ENCODE measurements around the gene ARL15. TPM values are rescaled to one million over a fixed set of nuclear protein-coding genes. Genes with fewer than 3 reads are reported as not detected.

Gene ARL15
- polyA plus RNA-seq, 1 of the 3 experiments (the other 2 are of a cell fraction) = 6.4 TPM

- H3K36me3 ChIP-seq (replicated peaks in 1 of 2; ENCODE audit: control insufficient read depth in 1 of 2, insufficient read depth in 2 of 2, low read length in 1 of 2) = no peaks in the 10 kb centered on the region
- ChIA-PET POLR2A (no interaction called here), CTCF (no interaction called here)
- no peak overlapping the region for H2AFZ ChIP-seq (ENCODE audit: low read depth)
- no peaks in the 10 kb centered on the region for H3F3A ChIP-seq (replicated peaks; ENCODE audit: insufficient read depth)
- H3K27me3 ChIP-seq (ENCODE audit: insufficient read depth) = no peaks in the 10 kb centered on the region
- no peak overlapping the region for H3K4me2 ChIP-seq
- no peak overlapping the region for H3K9ac ChIP-seq
- no peak overlapping the region for H3K27ac ChIP-seq (ENCODE audit: low read depth in 2 of 2, low read length in 1 of 2)
- TF ChIP-seq SMC3 (IDR thresholded peaks at IDR 0.05; ENCODE audit: low read depth, low read length) (no peak), NRF1 (IDR thresholded peaks at IDR 0.05; ENCODE audit: low read depth, low read length) (no peak), EP300 (IDR thresholded peaks at IDR 0.05; ENCODE audit: borderline replicate concordance in 1 of 2, low read depth in 1 of 2, low read length in 1 of 2) (no peak), RAD21 (IDR thresholded peaks at IDR 0.05; ENCODE audit: low read length) (no peak), FOXM1 (IDR thresholded peaks at IDR 0.05; ENCODE audit: low read depth) (no peak), RFX5 (IDR thresholded peaks at IDR 0.05; ENCODE audit: low read length) (no peak), CHD2 (IDR thresholded peaks at IDR 0.05; ENCODE audit: low read length, partially characterized antibody) (no peak), MEF2A (IDR thresholded peaks at IDR 0.05; ENCODE audit: borderline replicate concordance, low read depth) (no peak)
- TF ChIP-seq, protein P1, sequence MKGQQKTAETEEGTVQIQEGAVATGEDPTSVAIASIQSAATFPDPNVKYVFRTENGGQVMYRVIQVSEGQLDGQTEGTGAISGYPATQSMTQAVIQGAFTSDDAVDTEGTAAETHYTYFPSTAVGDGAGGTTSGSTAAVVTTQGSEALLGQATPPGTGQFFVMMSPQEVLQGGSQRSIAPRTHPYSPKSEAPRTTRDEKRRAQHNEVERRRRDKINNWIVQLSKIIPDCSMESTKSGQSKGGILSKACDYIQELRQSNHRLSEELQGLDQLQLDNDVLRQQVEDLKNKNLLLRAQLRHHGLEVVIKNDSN (IDR thresholded peaks at IDR 0.05; ENCODE audit: borderline replicate concordance, low read depth) = no peak
- no peaks in the 10 kb centered on the region for H4K20me1 ChIP-seq (ENCODE audit: insufficient read depth)
- no peak for DNase-seq
- 97% methylated on average over 6 of the region's 6 CpGs for WGBS (ENCODE audit: low lambda C conversion rate)
- no peaks in the 10 kb centered on the region for H3K9me2 ChIP-seq
- H3K9me3 ChIP-seq = no peaks in the 10 kb centered on the region
- no peak overlapping the region for H3K4me3 ChIP-seq (ENCODE audit: low read depth in 2 of 2, low read length in 1 of 2)
- H3K4me1 ChIP-seq (ENCODE audit: control insufficient read depth in 1 of 2, insufficient read depth in 2 of 2, low read depth in 1 of 2, low read length in 1 of 2) = no peaks in the 10 kb centered on the region
- no peaks in the 10 kb centered on the region for H3K79me2 ChIP-seq (ENCODE audit: insufficient read depth)
These were observed 408.0 kb downstream of the ARL15 start for GRCh38 chr5:53902296-53902907.

DNA sequence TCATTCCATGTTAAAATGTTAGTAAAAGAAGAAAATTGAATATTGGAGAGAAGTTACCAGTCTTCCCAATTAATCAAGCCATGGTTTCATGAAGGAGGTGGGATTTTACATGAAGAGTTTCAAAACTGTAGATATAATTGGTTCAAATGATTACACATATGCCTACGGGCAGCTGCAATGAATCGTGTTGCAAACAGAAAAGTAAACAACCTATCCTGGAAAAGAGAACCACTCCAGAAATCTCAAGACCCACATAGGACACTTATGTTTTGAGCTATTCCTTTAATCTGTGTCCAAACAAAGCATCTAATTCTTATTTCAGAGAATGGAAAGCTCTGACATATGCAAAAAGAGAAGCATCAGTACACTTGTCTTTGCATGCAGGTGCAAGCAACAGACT, 409.7 kb downstream of the ARL15 start:
- Histone ChIP-seq H3K9me2 (no peaks in the 10 kb centered on the region), H3K9me3 (no peaks in the 10 kb centered on the region), H4K20me1 (ENCODE audit: insufficient read depth) (no peaks in the 10 kb centered on the region), H3K36me3 (replicated peaks in 1 of 2; ENCODE audit: control insufficient read depth in 1 of 2, insufficient read depth in 2 of 2, low read length in 1 of 2) (no peaks in the 10 kb centered on the region), H3K27me3 (ENCODE audit: insufficient read depth) (no peaks in the 10 kb centered on the region), H3F3A (replicated peaks; ENCODE audit: insufficient read depth) (no peaks in the 10 kb centered on the region), H3K27ac (ENCODE audit: low read depth in 2 of 2, low read length in 1 of 2) (no peak overlapping the region), H3K4me1 (ENCODE audit: control insufficient read depth in 1 of 2, insufficient read depth in 2 of 2, low read depth in 1 of 2, low read length in 1 of 2) (no peaks in the 10 kb centered on the region), H2AFZ (ENCODE audit: low read depth) (no peak overlapping the region), H3K4me3 (ENCODE audit: low read depth in 2 of 2, low read length in 1 of 2) (no peak overlapping the region), H3K4me2 (no peak overlapping the region), H3K9ac (no peak overlapping the region), H3K79me2 (ENCODE audit: insufficient read depth) (no peaks in the 10 kb centered on the region)
- POLR2A ChIA-PET = no interaction called here
- no peak for DNase-seq
- WGBS (ENCODE audit: low lambda C conversion rate) = 89% methylated on average over 2 of the region's 2 CpGs
- CTCF ChIA-PET = interaction anchor here (0.5 to 1.2 kb wide), 2 partner anchors 34 to 423 kb away, joined by 3 read pairs; no protein-coding TSS in a partner anchor
- no peak for TF ChIP-seq REST (IDR thresholded peaks at IDR 0.05; ENCODE audit: low read depth, low read length)
- TF ChIP-seq CHD2 (IDR thresholded peaks at IDR 0.05; ENCODE audit: low read length, partially characterized antibody) = no peak
- no peak for TF ChIP-seq GATA2 (CRISPR knock-in tag; IDR thresholded peaks at IDR 0.05)
- TF ChIP-seq, protein P2, sequence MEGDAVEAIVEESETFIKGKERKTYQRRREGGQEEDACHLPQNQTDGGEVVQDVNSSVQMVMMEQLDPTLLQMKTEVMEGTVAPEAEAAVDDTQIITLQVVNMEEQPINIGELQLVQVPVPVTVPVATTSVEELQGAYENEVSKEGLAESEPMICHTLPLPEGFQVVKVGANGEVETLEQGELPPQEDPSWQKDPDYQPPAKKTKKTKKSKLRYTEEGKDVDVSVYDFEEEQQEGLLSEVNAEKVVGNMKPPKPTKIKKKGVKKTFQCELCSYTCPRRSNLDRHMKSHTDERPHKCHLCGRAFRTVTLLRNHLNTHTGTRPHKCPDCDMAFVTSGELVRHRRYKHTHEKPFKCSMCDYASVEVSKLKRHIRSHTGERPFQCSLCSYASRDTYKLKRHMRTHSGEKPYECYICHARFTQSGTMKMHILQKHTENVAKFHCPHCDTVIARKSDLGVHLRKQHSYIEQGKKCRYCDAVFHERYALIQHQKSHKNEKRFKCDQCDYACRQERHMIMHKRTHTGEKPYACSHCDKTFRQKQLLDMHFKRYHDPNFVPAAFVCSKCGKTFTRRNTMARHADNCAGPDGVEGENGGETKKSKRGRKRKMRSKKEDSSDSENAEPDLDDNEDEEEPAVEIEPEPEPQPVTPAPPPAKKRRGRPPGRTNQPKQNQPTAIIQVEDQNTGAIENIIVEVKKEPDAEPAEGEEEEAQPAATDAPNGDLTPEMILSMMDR (IDR thresholded peaks at IDR 0.05) = no peak
- TF ChIP-seq FOXM1 (IDR thresholded peaks at IDR 0.05; ENCODE audit: low read depth) = no peak
- no peak for TF ChIP-seq MXI1 (IDR thresholded peaks at IDR 0.05; ENCODE audit: low read depth, low read length)
- TF ChIP-seq FOXJ3 (CRISPR knock-in tag; IDR thresholded peaks at IDR 0.05) = no peak
- TF ChIP-seq FOSL2 (IDR thresholded peaks at IDR 0.05; ENCODE audit: borderline replicate concordance, low read depth) = no peak
- no peak for TF ChIP-seq RCOR1 (IDR thresholded peaks at IDR 0.05; ENCODE audit: low read length)
- TF ChIP-seq YY1 (IDR thresholded peaks at IDR 0.05; ENCODE audit: low read depth) = no peak
- no peak for TF ChIP-seq RAD21 (IDR thresholded peaks at IDR 0.05; ENCODE audit: low read length)
- no peak for TF ChIP-seq USF2 (IDR thresholded peaks at IDR 0.05; ENCODE audit: borderline replicate concordance, low read depth, low read length)

All from SK-N-SH (cell line).